DMS53 treated with DMSO at 0.1 percent for 48 hours (cell line): ENCODE results near the gene ZXDC.
A peak's percentile ranks its signal among the peaks of the same experiment; 100 is the strongest.

ENCODE experiments used
- DNase-seq: peaks from one replicate; lab custom pipeline; 2025; ENCODE audit not compliant: unreplicated experiment; lab: John Stamatoyannopoulos, UW

The ZXDC gene, protein sequence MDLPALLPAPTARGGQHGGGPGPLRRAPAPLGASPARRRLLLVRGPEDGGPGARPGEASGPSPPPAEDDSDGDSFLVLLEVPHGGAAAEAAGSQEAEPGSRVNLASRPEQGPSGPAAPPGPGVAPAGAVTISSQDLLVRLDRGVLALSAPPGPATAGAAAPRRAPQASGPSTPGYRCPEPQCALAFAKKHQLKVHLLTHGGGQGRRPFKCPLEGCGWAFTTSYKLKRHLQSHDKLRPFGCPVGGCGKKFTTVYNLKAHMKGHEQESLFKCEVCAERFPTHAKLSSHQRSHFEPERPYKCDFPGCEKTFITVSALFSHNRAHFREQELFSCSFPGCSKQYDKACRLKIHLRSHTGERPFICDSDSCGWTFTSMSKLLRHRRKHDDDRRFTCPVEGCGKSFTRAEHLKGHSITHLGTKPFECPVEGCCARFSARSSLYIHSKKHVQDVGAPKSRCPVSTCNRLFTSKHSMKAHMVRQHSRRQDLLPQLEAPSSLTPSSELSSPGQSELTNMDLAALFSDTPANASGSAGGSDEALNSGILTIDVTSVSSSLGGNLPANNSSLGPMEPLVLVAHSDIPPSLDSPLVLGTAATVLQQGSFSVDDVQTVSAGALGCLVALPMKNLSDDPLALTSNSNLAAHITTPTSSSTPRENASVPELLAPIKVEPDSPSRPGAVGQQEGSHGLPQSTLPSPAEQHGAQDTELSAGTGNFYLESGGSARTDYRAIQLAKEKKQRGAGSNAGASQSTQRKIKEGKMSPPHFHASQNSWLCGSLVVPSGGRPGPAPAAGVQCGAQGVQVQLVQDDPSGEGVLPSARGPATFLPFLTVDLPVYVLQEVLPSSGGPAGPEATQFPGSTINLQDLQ

GRCh38 chr3:126475413-126476114 is at the start of gene ZXDC:
TSS of gene ZXDC (minus strand) at chr3:126475891. CDS start at chr3:126475865, 26 bp downstream.
- peak; percentile 72 for DNase-seq

GRCh38 chr3:126525091-126525852 is 49.6 kb upstream of the ZXDC start:
- DNase-seq, result no peak

DNA sequence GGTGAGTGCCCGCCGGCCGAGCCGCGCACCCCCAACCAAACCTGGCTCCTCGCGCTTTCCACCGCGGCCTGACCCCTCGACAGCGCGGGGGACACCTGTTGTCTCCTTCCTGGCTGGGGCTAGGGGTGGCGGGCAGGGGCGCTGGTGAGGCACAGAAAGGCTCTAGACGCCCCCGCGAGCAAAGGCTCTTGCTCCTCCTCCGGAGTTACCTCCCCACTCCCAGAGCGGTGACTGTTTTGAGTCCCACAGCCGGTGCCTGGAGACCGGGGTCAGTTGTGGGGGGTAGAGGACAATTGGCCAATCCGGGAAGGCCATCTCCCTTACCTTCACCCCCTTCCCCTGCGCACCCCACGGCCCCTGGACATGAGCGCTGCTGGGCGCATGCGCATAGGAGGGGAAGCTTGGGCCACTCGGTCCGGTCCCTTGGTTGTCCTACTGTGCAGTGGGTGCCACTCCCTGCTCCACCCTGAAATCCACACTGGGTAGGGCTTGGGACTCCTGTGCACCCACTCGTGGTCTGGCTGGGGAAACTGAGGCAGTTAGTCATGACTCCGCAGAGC is 48.8 kb upstream of the ZXDC start:
- no peak for DNase-seq

- DNase-seq, result peak; percentile 36
These were observed 48.2 kb upstream of the ZXDC start, which contains the start of gene CHST13 for GRCh38 chr3:126523745-126524428. TSS of gene CHST13 (plus strand) at chr3:126524155. CDS start at chr3:126524333, 178 bp downstream.

DNA sequence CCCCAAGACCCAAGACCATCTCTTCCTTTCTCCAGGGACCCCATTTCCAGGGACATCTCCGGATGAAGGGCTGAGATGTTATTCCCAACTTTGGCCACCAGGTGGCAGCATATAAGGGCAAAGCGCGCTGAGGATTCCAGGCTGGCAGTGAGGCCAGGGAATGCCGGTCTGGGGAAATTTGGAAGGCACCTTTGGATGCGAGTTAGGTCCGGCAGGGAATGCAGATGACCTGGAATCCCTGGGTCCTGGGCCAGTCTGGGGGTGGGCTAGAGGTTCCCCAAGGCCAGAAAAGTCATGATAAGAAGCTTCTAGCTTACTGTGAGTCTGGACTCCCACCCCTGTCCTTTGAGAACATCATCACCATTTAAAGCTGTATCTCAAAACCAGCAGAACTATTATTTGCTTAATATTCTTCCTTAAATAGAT is 46.7 kb upstream of the ZXDC start:
- peak; percentile 23 for DNase-seq

- no peak for DNase-seq
These were observed 45.6 kb upstream of the ZXDC start for GRCh38 chr3:126521122-126521891.

GRCh38 chr3:126519506-126520455 is 44.1 kb upstream of the ZXDC start:
- no peak for DNase-seq

GRCh38 chr3:126518779-126519177 is 43.1 kb upstream of the ZXDC start:
- no peak for DNase-seq

DNA sequence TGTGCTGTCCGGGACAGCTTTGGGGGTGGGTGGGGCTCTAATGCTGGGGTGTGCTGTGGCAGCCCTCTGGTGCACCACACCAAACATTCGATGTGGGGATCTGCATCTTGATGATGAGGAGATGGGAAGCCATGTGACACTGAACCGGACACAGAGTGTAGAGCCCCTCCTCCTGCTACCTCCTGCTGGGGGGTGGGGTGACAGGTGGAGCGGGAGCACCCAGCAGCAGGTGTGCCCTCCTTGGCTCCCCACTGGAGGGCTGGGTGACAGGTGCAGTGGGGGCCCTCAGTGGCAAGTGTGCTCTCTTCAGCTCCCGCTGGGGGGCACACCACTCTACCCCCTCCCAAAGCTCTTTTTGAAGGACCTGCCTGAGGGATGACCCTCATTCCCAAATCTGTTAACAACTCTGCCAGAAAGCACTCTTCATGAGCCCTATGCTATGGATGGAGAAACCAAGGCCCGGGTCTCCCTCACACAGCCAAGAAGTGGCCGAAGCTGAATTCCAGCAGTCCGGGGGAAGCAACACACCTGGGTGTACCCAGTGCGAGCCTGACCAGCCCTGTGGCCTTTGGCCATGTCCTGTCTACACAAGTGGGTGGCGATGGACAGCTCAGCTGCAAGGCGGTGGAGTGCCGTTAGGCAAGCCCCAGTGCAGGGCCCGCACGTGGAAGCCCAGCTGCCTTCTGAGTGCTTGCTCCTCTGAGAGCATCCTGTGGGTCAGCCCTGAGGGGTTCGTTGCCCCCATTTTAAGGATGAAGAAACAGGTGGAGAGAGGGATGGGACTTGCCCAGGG is 42.5 kb upstream of the ZXDC start:
- DNase-seq, result no peak

- no peak for DNase-seq
These were observed 41.7 kb upstream of the ZXDC start, which contains the start of gene UROC1 for GRCh38 chr3:126517291-126517951. TSS of gene UROC1 (minus strand) at chr3:126517773. CDS start at chr3:126517719, 54 bp downstream.

GRCh38 chr3:126516936-126517290 is 41.2 kb upstream of the ZXDC start:
- no peak for DNase-seq

DNA sequence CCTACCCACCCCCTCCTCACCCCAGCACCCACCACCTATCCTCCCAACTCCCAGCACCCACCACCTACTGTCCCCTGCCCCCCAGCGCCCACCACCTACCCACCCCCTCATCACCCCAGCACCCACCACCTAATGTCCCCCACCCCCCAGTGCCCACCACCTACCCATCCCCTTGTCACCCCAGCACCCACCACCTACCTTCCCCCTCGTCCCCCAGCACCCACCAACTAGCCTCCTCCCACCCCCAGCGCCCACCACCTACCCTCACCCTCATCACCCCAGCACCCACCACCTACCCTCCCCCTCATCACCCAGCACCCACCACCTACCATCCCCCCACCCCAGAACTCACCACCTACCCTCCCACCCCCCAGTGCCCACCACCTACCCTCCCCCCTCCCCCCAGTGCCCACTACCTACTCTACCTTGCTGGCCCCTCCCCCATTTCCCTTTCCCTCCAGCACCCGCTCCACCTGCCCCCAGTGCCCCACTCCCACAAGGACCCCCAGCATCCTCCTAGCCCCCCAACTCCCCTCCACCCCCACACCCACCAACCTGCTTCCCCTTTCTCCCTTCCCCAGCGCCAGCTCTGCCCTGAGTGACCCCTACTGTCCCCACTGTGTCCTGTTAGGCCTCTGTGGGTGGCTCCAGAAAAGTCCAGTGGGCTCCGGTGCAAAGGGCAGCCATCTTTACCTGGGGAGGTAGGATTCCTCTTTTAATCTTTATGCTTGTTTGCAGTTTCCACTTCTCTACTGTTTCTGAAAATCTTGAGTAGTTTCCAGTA is 40.7 kb upstream of the ZXDC start:
- no peak for DNase-seq

GRCh38 chr3:126515066-126515706 is 39.5 kb upstream of the ZXDC start:
- no peak for DNase-seq

- no peak for DNase-seq
These were observed 38.5 kb upstream of the ZXDC start for GRCh38 chr3:126514161-126514560.
